ENCODE measurements around the gene SPOPL. TPM values are rescaled to one million over a fixed set of nuclear protein-coding genes. Genes with fewer than 3 reads are reported as not detected.

SPOPL gene
- total and polyA plus RNA-seq, 2 donors (not counting 1 experiment from before 2014, with no cell fraction given): 14.0 to 53.6 TPM

DNA sequence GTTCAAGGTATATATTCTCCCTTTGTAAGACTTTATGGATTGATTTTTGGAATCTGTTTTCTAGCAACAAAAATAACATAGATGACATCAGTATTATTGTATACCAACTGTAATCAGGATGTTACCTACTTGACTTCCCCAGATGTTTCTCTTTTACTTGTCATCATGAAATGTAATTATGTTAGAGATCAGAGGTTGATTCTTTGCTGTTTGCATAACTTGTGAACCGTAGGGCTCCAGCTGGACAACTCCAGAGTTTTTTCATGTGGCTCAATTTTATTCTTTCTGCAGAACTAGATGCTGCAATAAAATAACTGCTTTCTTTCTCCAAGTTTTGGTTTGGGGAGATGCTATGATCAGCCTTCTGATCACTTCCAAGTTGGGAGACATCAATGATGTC is 58.1 kb downstream of the SPOPL start:
- intact Hi-C loops (cut with micrococcal nuclease): loop anchor here (5.0 kb wide), 1 partner anchor 57 kb away; the partner anchor contains the start of gene SPOPL
- Histone ChIP-seq H3K27ac (ENCODE audit: low read length in 2 of 2) (no peak overlapping the region), H3K79me2 (ENCODE audit: control insufficient read depth, insufficient read depth, low read length) (no peaks in the 10 kb centered on the region), H3K4me1 (ENCODE audit: control insufficient read depth in 2 of 2, insufficient read depth in 2 of 2, low read length in 2 of 2) (no peaks in the 10 kb centered on the region), H3K4me3 (ENCODE audit: control extremely low read depth in 1 of 5, extremely low read depth in 1 of 5, insufficient read depth in 1 of 5, low read depth in 2 of 5, low read length in 4 of 5) (no peak overlapping the region), H4K20me1 (ENCODE audit: control insufficient read depth, insufficient read depth, low read length, poor library complexity, severe bottlenecking) (no peaks in the 10 kb centered on the region), H3K9me3 (ENCODE audit: control extremely low read depth in 1 of 3, control insufficient read depth in 2 of 3, insufficient read depth in 1 of 3, low read length in 2 of 3) (peaks cover 0 to 3% (median 0%) of the 10 kb centered on the region in 3 donors), H3K9ac (ENCODE audit: low read length) (no peak overlapping the region), H3K36me3 (replicated peaks in 1 of 2; ENCODE audit: control extremely low read depth in 1 of 2, control insufficient read depth in 1 of 2, extremely low read depth in 1 of 2, insufficient read depth in 2 of 2, low read length in 1 of 2) (peaks cover 21 to 48% of the 10 kb centered on the region in 2 experiments), H3K4me2 (replicated peaks; ENCODE audit: low read depth, low read length, poor library complexity, severe bottlenecking) (no peak overlapping the region), H2AFZ (ENCODE audit: insufficient read depth, low read depth, low read length, poor library complexity, severe bottlenecking) (no peak overlapping the region), H3K27me3 (replicated peaks in 1 of 4; ENCODE audit: control extremely low read depth in 1 of 4, control insufficient read depth in 3 of 4, insufficient read depth in 4 of 4, low read length in 3 of 4) (no peaks in the 10 kb centered on the region)
- H3K4me3 Mint-ChIP-seq: no peak overlapping the region
- no peak for TF ChIP-seq EZH2 (IDR thresholded peaks at IDR 0.05; ENCODE audit: borderline replicate concordance, insufficient read depth, low read depth, low read length, poor library complexity, severe bottlenecking)
- TF ChIP-seq, protein P1, sequence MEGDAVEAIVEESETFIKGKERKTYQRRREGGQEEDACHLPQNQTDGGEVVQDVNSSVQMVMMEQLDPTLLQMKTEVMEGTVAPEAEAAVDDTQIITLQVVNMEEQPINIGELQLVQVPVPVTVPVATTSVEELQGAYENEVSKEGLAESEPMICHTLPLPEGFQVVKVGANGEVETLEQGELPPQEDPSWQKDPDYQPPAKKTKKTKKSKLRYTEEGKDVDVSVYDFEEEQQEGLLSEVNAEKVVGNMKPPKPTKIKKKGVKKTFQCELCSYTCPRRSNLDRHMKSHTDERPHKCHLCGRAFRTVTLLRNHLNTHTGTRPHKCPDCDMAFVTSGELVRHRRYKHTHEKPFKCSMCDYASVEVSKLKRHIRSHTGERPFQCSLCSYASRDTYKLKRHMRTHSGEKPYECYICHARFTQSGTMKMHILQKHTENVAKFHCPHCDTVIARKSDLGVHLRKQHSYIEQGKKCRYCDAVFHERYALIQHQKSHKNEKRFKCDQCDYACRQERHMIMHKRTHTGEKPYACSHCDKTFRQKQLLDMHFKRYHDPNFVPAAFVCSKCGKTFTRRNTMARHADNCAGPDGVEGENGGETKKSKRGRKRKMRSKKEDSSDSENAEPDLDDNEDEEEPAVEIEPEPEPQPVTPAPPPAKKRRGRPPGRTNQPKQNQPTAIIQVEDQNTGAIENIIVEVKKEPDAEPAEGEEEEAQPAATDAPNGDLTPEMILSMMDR (IDR thresholded peaks at IDR 0.05): no peak
- no peak for ATAC-seq (ENCODE audit: low read depth)
- no peak for DNase-seq
- CTCF ChIA-PET: interaction anchor here (1.2 kb wide), 1 partner anchor 227 kb away, joined by 3 read pairs; no protein-coding TSS in a partner anchor
- POLR2A ChIA-PET: no interaction called here
- no peaks in the 10 kb centered on the region for H3K4me1 Mint-ChIP-seq
- H3K9me3 Mint-ChIP-seq (ENCODE audit: insufficient read depth): no peaks in the 10 kb centered on the region
- no peak overlapping the region for H3K27ac Mint-ChIP-seq
- H3K27me3 Mint-ChIP-seq: no peaks in the 10 kb centered on the region
- WGBS (ENCODE audit: insufficient coverage): no CpG with 5 or more reads among the region's 1 CpG

DNA sequence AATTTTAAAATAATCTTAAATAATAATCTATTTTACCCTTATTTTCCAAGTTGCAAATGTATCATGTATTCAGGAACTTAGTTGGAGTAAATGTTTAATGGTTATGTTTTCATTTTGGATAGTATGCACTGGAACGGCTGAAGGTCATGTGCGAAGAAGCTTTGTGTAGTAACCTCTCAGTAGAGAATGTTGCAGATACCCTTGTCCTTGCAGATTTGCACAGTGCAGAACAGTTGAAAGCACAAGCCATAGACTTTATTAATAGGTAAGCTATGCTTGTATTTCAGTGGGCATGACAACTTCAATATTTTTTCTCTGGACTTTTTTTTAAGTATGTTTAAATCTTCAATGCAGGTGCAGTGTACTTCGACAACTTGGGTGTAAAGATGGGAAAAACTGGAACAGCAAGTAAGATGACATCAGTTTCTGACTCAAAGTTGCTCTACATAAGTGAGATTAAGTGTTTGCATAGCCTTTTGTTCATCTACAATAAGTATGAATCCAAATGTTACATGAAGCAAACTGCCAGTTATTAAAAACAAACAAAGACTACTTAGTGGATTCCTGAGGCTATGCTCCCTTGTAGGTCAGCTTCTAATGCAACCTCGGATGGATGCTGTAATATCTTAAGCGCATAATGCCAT is 63.1 kb downstream of the SPOPL start:
- Histone ChIP-seq H3K9me3 (ENCODE audit: control extremely low read depth in 1 of 3, control insufficient read depth in 2 of 3, insufficient read depth in 1 of 3, low read length in 2 of 3) (peaks cover 0 to 3% (median 0%) of the 10 kb centered on the region in 3 donors), H4K20me1 (ENCODE audit: control insufficient read depth, insufficient read depth, low read length, poor library complexity, severe bottlenecking) (no peaks in the 10 kb centered on the region), H3K27ac (ENCODE audit: low read length in 2 of 2) (no peak overlapping the region), H3K36me3 (replicated peaks in 1 of 2; ENCODE audit: control extremely low read depth in 1 of 2, control insufficient read depth in 1 of 2, extremely low read depth in 1 of 2, insufficient read depth in 2 of 2, low read length in 1 of 2) (peaks cover 20 to 51% of the 10 kb centered on the region in 2 experiments), H3K9ac (ENCODE audit: low read length) (no peak overlapping the region), H3K4me1 (ENCODE audit: control insufficient read depth in 2 of 2, insufficient read depth in 2 of 2, low read length in 2 of 2) (no peaks in the 10 kb centered on the region), H3K27me3 (replicated peaks in 1 of 4; ENCODE audit: control extremely low read depth in 1 of 4, control insufficient read depth in 3 of 4, insufficient read depth in 4 of 4, low read length in 3 of 4) (no peaks in the 10 kb centered on the region), H3K79me2 (ENCODE audit: control insufficient read depth, insufficient read depth, low read length) (no peaks in the 10 kb centered on the region), H2AFZ (ENCODE audit: insufficient read depth, low read depth, low read length, poor library complexity, severe bottlenecking) (no peak overlapping the region), H3K4me3 (ENCODE audit: control extremely low read depth in 1 of 5, extremely low read depth in 1 of 5, insufficient read depth in 1 of 5, low read depth in 2 of 5, low read length in 4 of 5) (no peak overlapping the region), H3K4me2 (replicated peaks; ENCODE audit: low read depth, low read length, poor library complexity, severe bottlenecking) (no peak overlapping the region)
- Mint-ChIP-seq H3K9me3 (ENCODE audit: insufficient read depth) (no peaks in the 10 kb centered on the region), H3K4me3 (no peak overlapping the region), H3K27ac (no peak overlapping the region), H3K4me1 (no peaks in the 10 kb centered on the region), H3K27me3 (no peaks in the 10 kb centered on the region)
- TF ChIP-seq, protein P1 (IDR thresholded peaks at IDR 0.05): no peak
- no peak for TF ChIP-seq EZH2 (IDR thresholded peaks at IDR 0.05; ENCODE audit: borderline replicate concordance, insufficient read depth, low read depth, low read length, poor library complexity, severe bottlenecking)
- POLR2A ChIA-PET: no interaction called here
- ATAC-seq (ENCODE audit: low read depth) (no peak), DNase-seq (no peak)
- WGBS (ENCODE audit: insufficient coverage): 100% methylated on average over 2 of the region's 5 CpGs
- CTCF ChIA-PET: no interaction called here
- intact Hi-C loops (cut with micrococcal nuclease): loop anchor here (5.0 kb wide), 1 partner anchor 62 kb away; the partner anchor contains the start of gene SPOPL

Data from B cell (primary cell).